Measurements from ENCODE around the gene NFKB2. TPM values are rescaled to one million over a fixed set of nuclear protein-coding genes. Genes with fewer than 3 reads are reported as not detected.

Gene NFKB2
- total and polyA plus RNA-seq, 4 donors, result 6.4 to 16.6 (median 12.2) TPM

- WGBS (ENCODE audit: insufficient coverage), result 81% methylated on average over 6 of the region's 8 CpGs
- H3K4me3 ChIP-seq (ENCODE audit: low read depth, low read length), result no peak overlapping the region
- H3K27me3 ChIP-seq (ENCODE audit: control insufficient read depth, insufficient read depth, low read length), result peaks cover 10% of the 10 kb centered on the region
- H3K36me3 ChIP-seq (ENCODE audit: control insufficient read depth, insufficient read depth, low read length), result peaks cover 19% of the 10 kb centered on the region
- peaks cover 49% of the 10 kb centered on the region for H3K4me1 ChIP-seq (ENCODE audit: control insufficient read depth, insufficient read depth, low read length)
- no peak for DNase-seq (ENCODE audit: low read depth in 4 of 6, low spot score in 6 of 6)
- no peaks in the 10 kb centered on the region for H3K9me3 ChIP-seq (ENCODE audit: control insufficient read depth, insufficient read depth, low read length)
- H3K27ac ChIP-seq (ENCODE audit: low read depth, low read length), result no peak overlapping the region
Measured at GRCh38 chr10:102429468-102429867, 34.0 kb downstream of the NFKB2 start.

- no peak for DNase-seq (ENCODE audit: low read depth in 4 of 6, low spot score in 6 of 6)
- H3K27me3 ChIP-seq (ENCODE audit: control insufficient read depth, insufficient read depth, low read length), result peaks cover 24% of the 10 kb centered on the region
- H3K36me3 ChIP-seq (ENCODE audit: control insufficient read depth, insufficient read depth, low read length), result peaks cover 3% of the 10 kb centered on the region
- H3K27ac ChIP-seq (ENCODE audit: low read depth, low read length), result peak overlapping the region; percentile 90
- H3K4me1 ChIP-seq (ENCODE audit: control insufficient read depth, insufficient read depth, low read length), result peaks cover 37% of the 10 kb centered on the region
- H3K9me3 ChIP-seq (ENCODE audit: control insufficient read depth, insufficient read depth, low read length), result no peaks in the 10 kb centered on the region
- H3K4me3 ChIP-seq (ENCODE audit: low read depth, low read length), result peak overlapping the region; percentile 97
- 22% methylated on average over 4 of the region's 4 CpGs for WGBS (ENCODE audit: insufficient coverage)
Measured at GRCh38 chr10:102431452-102432124, 36.1 kb downstream of the NFKB2 start.

GRCh38 chr10:102432162-102432950 is 36.9 kb downstream of the NFKB2 start, which contains the start of gene CUEDC2:
Gene CUEDC2 (minus strand): TSS chr10:102432574. CDS start chr10:102425188, 7,386 bp downstream.
- DNase-seq (ENCODE audit: low read depth in 4 of 6, low spot score in 6 of 6), result peak; percentile 96 to 99 (median 98)
- WGBS (ENCODE audit: insufficient coverage), result 0% methylated on average over 43 of the region's 52 CpGs
- Histone ChIP-seq H3K4me3 (ENCODE audit: low read depth, low read length) (peak within 1 kb of the TSS; percentile 97), H3K9me3 (ENCODE audit: control insufficient read depth, insufficient read depth, low read length) (no peaks in the 10 kb centered on the region), H3K36me3 (ENCODE audit: control insufficient read depth, insufficient read depth, low read length) (peaks cover 3% of the 10 kb centered on the region), H3K27me3 (ENCODE audit: control insufficient read depth, insufficient read depth, low read length) (peaks cover 24% of the 10 kb centered on the region), H3K4me1 (ENCODE audit: control insufficient read depth, insufficient read depth, low read length) (peaks cover 35% of the 10 kb centered on the region), H3K27ac (ENCODE audit: low read depth, low read length) (peak within 1 kb of the TSS; percentile 90)

GRCh38 chr10:102433619-102434046 is 38.1 kb downstream of the NFKB2 start:
- Histone ChIP-seq H3K27me3 (ENCODE audit: control insufficient read depth, insufficient read depth, low read length) (peaks cover 24% of the 10 kb centered on the region), H3K4me1 (ENCODE audit: control insufficient read depth, insufficient read depth, low read length) (peaks cover 35% of the 10 kb centered on the region), H3K27ac (ENCODE audit: low read depth, low read length) (no peak overlapping the region), H3K36me3 (ENCODE audit: control insufficient read depth, insufficient read depth, low read length) (peaks cover 3% of the 10 kb centered on the region), H3K9me3 (ENCODE audit: control insufficient read depth, insufficient read depth, low read length) (no peaks in the 10 kb centered on the region), H3K4me3 (ENCODE audit: low read depth, low read length) (no peak overlapping the region)
- DNase-seq (ENCODE audit: low read depth in 4 of 6, low spot score in 6 of 6), result no peak
- WGBS (ENCODE audit: insufficient coverage), result 63% methylated on average over 4 of the region's 5 CpGs

- Histone ChIP-seq H3K4me1 (ENCODE audit: control insufficient read depth, insufficient read depth, low read length) (peaks cover 35% of the 10 kb centered on the region), H3K27me3 (ENCODE audit: control insufficient read depth, insufficient read depth, low read length) (peaks cover 24% of the 10 kb centered on the region), H3K36me3 (ENCODE audit: control insufficient read depth, insufficient read depth, low read length) (peaks cover 3% of the 10 kb centered on the region), H3K9me3 (ENCODE audit: control insufficient read depth, insufficient read depth, low read length) (no peaks in the 10 kb centered on the region), H3K4me3 (ENCODE audit: low read depth, low read length) (no peak overlapping the region), H3K27ac (ENCODE audit: low read depth, low read length) (peak overlapping the region; percentile 36)
- DNase-seq (ENCODE audit: low read depth in 4 of 6, low spot score in 6 of 6), result no peak
- 10% methylated on average over 3 of the region's 9 CpGs for WGBS (ENCODE audit: insufficient coverage)
Measured at GRCh38 chr10:102434394-102435132, 39.1 kb downstream of the NFKB2 start.

GRCh38 chr10:102435133-102435497 is 39.6 kb downstream of the NFKB2 start:
- 35% methylated on average over 2 of the region's 5 CpGs for WGBS (ENCODE audit: insufficient coverage)
- Histone ChIP-seq H3K27ac (ENCODE audit: low read depth, low read length) (peak overlapping the region; percentile 36), H3K4me1 (ENCODE audit: control insufficient read depth, insufficient read depth, low read length) (peaks cover 35% of the 10 kb centered on the region), H3K27me3 (ENCODE audit: control insufficient read depth, insufficient read depth, low read length) (peaks cover 24% of the 10 kb centered on the region), H3K4me3 (ENCODE audit: low read depth, low read length) (no peak overlapping the region), H3K36me3 (ENCODE audit: control insufficient read depth, insufficient read depth, low read length) (peaks cover 3% of the 10 kb centered on the region), H3K9me3 (ENCODE audit: control insufficient read depth, insufficient read depth, low read length) (no peaks in the 10 kb centered on the region)
- no peak for DNase-seq (ENCODE audit: low read depth in 4 of 6, low spot score in 6 of 6)

- Histone ChIP-seq H3K36me3 (ENCODE audit: control insufficient read depth, insufficient read depth, low read length) (no peaks in the 10 kb centered on the region), H3K27ac (ENCODE audit: low read depth, low read length) (peak overlapping the region; percentile 36), H3K27me3 (ENCODE audit: control insufficient read depth, insufficient read depth, low read length) (peaks cover 24% of the 10 kb centered on the region), H3K4me3 (ENCODE audit: low read depth, low read length) (no peak overlapping the region), H3K4me1 (ENCODE audit: control insufficient read depth, insufficient read depth, low read length) (peaks cover 35% of the 10 kb centered on the region), H3K9me3 (ENCODE audit: control insufficient read depth, insufficient read depth, low read length) (no peaks in the 10 kb centered on the region)
- DNase-seq (ENCODE audit: low read depth in 4 of 6, low spot score in 6 of 6), result peak in 1 of 6 donors; percentile 35
- 19% methylated on average over 2 of the region's 14 CpGs for WGBS (ENCODE audit: insufficient coverage)
Measured at GRCh38 chr10:102435529-102436233, 40.2 kb downstream of the NFKB2 start.

GRCh38 chr10:102436312-102436711 is 40.8 kb downstream of the NFKB2 start:
- H3K4me1 ChIP-seq (ENCODE audit: control insufficient read depth, insufficient read depth, low read length), result peaks cover 30% of the 10 kb centered on the region
- no peaks in the 10 kb centered on the region for H3K36me3 ChIP-seq (ENCODE audit: control insufficient read depth, insufficient read depth, low read length)
- 87% methylated on average over 6 of the region's 6 CpGs for WGBS (ENCODE audit: insufficient coverage)
- no peak overlapping the region for H3K27ac ChIP-seq (ENCODE audit: low read depth, low read length)
- H3K9me3 ChIP-seq (ENCODE audit: control insufficient read depth, insufficient read depth, low read length), result no peaks in the 10 kb centered on the region
- H3K4me3 ChIP-seq (ENCODE audit: low read depth, low read length), result no peak overlapping the region
- DNase-seq (ENCODE audit: low read depth in 4 of 6, low spot score in 6 of 6), result no peak
- peaks cover 24% of the 10 kb centered on the region for H3K27me3 ChIP-seq (ENCODE audit: control insufficient read depth, insufficient read depth, low read length)

GRCh38 chr10:102437515-102437914 is 42.0 kb downstream of the NFKB2 start:
- Histone ChIP-seq H3K36me3 (ENCODE audit: control insufficient read depth, insufficient read depth, low read length) (no peaks in the 10 kb centered on the region), H3K27me3 (ENCODE audit: control insufficient read depth, insufficient read depth, low read length) (peaks cover 24% of the 10 kb centered on the region), H3K4me3 (ENCODE audit: low read depth, low read length) (no peak overlapping the region), H3K4me1 (ENCODE audit: control insufficient read depth, insufficient read depth, low read length) (peaks cover 21% of the 10 kb centered on the region), H3K27ac (ENCODE audit: low read depth, low read length) (no peak overlapping the region), H3K9me3 (ENCODE audit: control insufficient read depth, insufficient read depth, low read length) (no peaks in the 10 kb centered on the region)
- 100% methylated on average over 2 of the region's 3 CpGs for WGBS (ENCODE audit: insufficient coverage)
- no peak for DNase-seq (ENCODE audit: low read depth in 4 of 6, low spot score in 6 of 6)

All from spinal cord (tissue), 10 donors.